ENCODE results near the gene RSPRY1. TPM values are rescaled to one million over a fixed set of nuclear protein-coding genes. Genes with fewer than 3 reads are reported as not detected.

The RSPRY1 gene
- total and polyA plus RNA-seq, 2 donors (not counting 1 experiment from before 2014, with no cell fraction given): 36.5 to 51.9 TPM

DNA sequence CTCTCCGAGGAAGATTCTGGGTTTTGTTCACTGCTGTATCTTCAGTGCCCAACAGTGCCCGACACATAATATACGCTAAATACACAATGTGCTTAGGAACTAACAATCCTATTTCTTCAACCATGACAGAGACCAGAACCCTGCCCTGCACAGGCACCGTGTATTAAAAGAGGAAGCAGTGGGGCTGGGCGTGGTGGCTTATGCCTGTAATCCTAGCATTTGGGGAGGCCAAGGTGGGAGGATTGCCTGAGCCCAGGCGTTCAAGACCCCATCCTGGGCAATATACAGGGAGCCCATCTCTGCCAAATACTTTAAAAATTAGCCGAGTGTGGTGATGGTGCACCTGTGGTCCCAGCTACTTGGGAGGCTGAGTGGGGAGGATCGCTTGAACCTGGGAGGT, 78.3 kb downstream of the RSPRY1 start:
- Histone ChIP-seq H3K4me3 (replicated peaks in 1 of 4; ENCODE audit: control extremely low read depth in 1 of 4, insufficient read depth in 1 of 4, low read depth in 3 of 4, low read length in 4 of 4) (no peak overlapping the region), H3K4me1 (ENCODE audit: control insufficient read depth, extremely low read depth, insufficient read depth, low read length) (no peaks in the 10 kb centered on the region), H3K79me2 (ENCODE audit: control insufficient read depth, insufficient read depth, low read length) (no peaks in the 10 kb centered on the region), H4K20me1 (ENCODE audit: control insufficient read depth, extremely low read depth, insufficient read depth, low read length) (no peaks in the 10 kb centered on the region), H3K36me3 (ENCODE audit: control insufficient read depth, insufficient read depth, low read length) (no peaks in the 10 kb centered on the region), H3K4me2 (ENCODE audit: extremely low read depth, insufficient read depth, low read length) (no peak overlapping the region), H3K27me3 (ENCODE audit: control insufficient read depth, insufficient read depth, low read length) (no peaks in the 10 kb centered on the region), H2AFZ (ENCODE audit: low read length) (no peak overlapping the region), H3K9ac (ENCODE audit: insufficient read depth, low read length) (no peak overlapping the region), H3K27ac (ENCODE audit: insufficient read depth, low read length) (no peak overlapping the region), H3K9me3 (ENCODE audit: control insufficient read depth, insufficient read depth, low read depth, low read length) (no peaks in the 10 kb centered on the region)
- TF ChIP-seq CTCF (conservative IDR thresholded peaks at IDR 0.05 in 1 of 2, IDR thresholded peaks at IDR 0.05 in 1 of 2; ENCODE audit: low read depth in 1 of 2, low read length in 2 of 2) (no peak), EZH2 (IDR thresholded peaks at IDR 0.05; ENCODE audit: low read length, missing control alignments) (no peak)
- DNase-seq (ENCODE audit: low read depth in 2 of 2): no peak

GRCh38 chr16:57264950-57265371, 78.8 kb downstream of the RSPRY1 start:
- DNase-seq (ENCODE audit: low read depth in 2 of 2): no peak
- no peaks in the 10 kb centered on the region for H3K27me3 ChIP-seq (ENCODE audit: control insufficient read depth, insufficient read depth, low read length)
- no peaks in the 10 kb centered on the region for H4K20me1 ChIP-seq (ENCODE audit: control insufficient read depth, extremely low read depth, insufficient read depth, low read length)
- no peaks in the 10 kb centered on the region for H3K4me1 ChIP-seq (ENCODE audit: control insufficient read depth, extremely low read depth, insufficient read depth, low read length)
- no peak overlapping the region for H3K4me3 ChIP-seq (replicated peaks in 1 of 4; ENCODE audit: control extremely low read depth in 1 of 4, insufficient read depth in 1 of 4, low read depth in 3 of 4, low read length in 4 of 4)
- no peaks in the 10 kb centered on the region for H3K36me3 ChIP-seq (ENCODE audit: control insufficient read depth, insufficient read depth, low read length)
- H3K79me2 ChIP-seq (ENCODE audit: control insufficient read depth, insufficient read depth, low read length): no peaks in the 10 kb centered on the region
- H3K4me2 ChIP-seq (ENCODE audit: extremely low read depth, insufficient read depth, low read length): no peak overlapping the region
- H3K9ac ChIP-seq (ENCODE audit: insufficient read depth, low read length): no peak overlapping the region
- TF ChIP-seq EZH2 (IDR thresholded peaks at IDR 0.05; ENCODE audit: low read length, missing control alignments): no peak
- no peak for TF ChIP-seq CTCF (conservative IDR thresholded peaks at IDR 0.05 in 1 of 2, IDR thresholded peaks at IDR 0.05 in 1 of 2; ENCODE audit: low read depth in 1 of 2, low read length in 2 of 2)
- H3K27ac ChIP-seq (ENCODE audit: insufficient read depth, low read length): no peak overlapping the region
- H2AFZ ChIP-seq (ENCODE audit: low read length): no peak overlapping the region
- H3K9me3 ChIP-seq (ENCODE audit: control insufficient read depth, insufficient read depth, low read depth, low read length): no peaks in the 10 kb centered on the region

DNA sequence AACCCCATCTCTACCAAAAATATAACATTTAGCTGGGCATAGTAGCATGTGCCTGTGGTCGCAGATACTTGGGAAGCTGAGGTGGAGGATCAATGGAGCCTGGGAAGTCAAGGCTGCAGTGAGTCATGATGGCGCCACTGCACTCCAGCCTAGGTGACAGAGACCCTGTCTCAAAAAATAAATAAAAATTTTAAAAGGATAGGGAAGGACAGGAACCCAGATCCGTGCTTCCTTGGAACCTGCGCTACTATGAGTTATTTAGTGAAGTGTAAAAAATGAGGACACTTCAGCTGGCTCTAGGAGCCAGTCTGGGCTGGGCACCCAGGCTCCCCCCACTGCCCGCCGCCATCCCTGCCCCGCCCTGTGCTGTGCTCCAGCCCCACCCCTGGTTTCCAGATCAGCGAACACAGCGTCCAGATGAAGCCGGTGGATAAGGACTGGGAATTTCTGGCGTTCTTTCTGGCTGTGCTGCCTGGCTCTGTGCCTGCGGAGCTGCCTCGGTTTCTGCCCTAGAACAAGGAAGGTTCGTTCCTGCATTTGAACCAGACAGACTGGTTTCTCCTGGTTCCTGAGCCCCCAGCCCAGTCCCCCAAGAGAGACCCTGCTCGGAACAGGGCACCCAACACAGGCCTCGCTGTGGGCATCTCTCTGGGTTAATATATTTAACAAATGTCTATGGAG, 79.9 kb downstream of the RSPRY1 start:
- no peak overlapping the region for H3K27ac ChIP-seq (ENCODE audit: insufficient read depth, low read length)
- H3K79me2 ChIP-seq (ENCODE audit: control insufficient read depth, insufficient read depth, low read length): no peaks in the 10 kb centered on the region
- H3K27me3 ChIP-seq (ENCODE audit: control insufficient read depth, insufficient read depth, low read length): no peaks in the 10 kb centered on the region
- H3K36me3 ChIP-seq (ENCODE audit: control insufficient read depth, insufficient read depth, low read length): no peaks in the 10 kb centered on the region
- no peaks in the 10 kb centered on the region for H3K4me1 ChIP-seq (ENCODE audit: control insufficient read depth, extremely low read depth, insufficient read depth, low read length)
- DNase-seq (ENCODE audit: low read depth in 2 of 2): peak in 1 of 2 donors; percentile 73
- H3K4me3 ChIP-seq (replicated peaks in 1 of 4; ENCODE audit: control extremely low read depth in 1 of 4, insufficient read depth in 1 of 4, low read depth in 3 of 4, low read length in 4 of 4): no peak overlapping the region
- H3K4me2 ChIP-seq (ENCODE audit: extremely low read depth, insufficient read depth, low read length): no peak overlapping the region
- H3K9me3 ChIP-seq (ENCODE audit: control insufficient read depth, insufficient read depth, low read depth, low read length): no peaks in the 10 kb centered on the region
- TF ChIP-seq EZH2 (IDR thresholded peaks at IDR 0.05; ENCODE audit: low read length, missing control alignments) (no peak), CTCF (conservative IDR thresholded peaks at IDR 0.05 in 1 of 2, IDR thresholded peaks at IDR 0.05 in 1 of 2; ENCODE audit: low read depth in 1 of 2, low read length in 2 of 2) (no peak)
- no peak overlapping the region for H3K9ac ChIP-seq (ENCODE audit: insufficient read depth, low read length)
- no peak overlapping the region for H2AFZ ChIP-seq (ENCODE audit: low read length)
- no peaks in the 10 kb centered on the region for H4K20me1 ChIP-seq (ENCODE audit: control insufficient read depth, extremely low read depth, insufficient read depth, low read length)

Data from fibroblast of lung (primary cell).